K562 (cell line): ENCODE measurements around the gene SLC13A3. TPM values are rescaled to one million over a fixed set of nuclear protein-coding genes. Genes with fewer than 3 reads are reported as not detected.

Experiments
- ATAC-seq: fragments of 200-7000 bp; cut with Tn5 transposase; 3 replicates; pipeline ENCODE4 v1.9.1; 2020; ENCODE audit warnings: moderate library complexity
- BruUV-seq: library from RNA; stranded (reverse); fragments of 400-500 nt; replicated peaks from 2 replicates; lab custom pipeline; 2021; lab: Mats Ljungman, UMichigan
- CTCF ChIA-PET: fragments of 300-600 bp; formaldehyde crosslinking; extraction: SDS; loops from one replicate; lab custom pipeline; 2021; ENCODE audit warnings: low intra/inter-chr PET ratio; lab: Yijun Ruan, JAX
- POLR2A ChIA-PET: fragments of 300-600, 350-650 bp; sonication (Branson Sonifier 250); formaldehyde crosslinking; extraction: SDS; loops from one replicate; lab custom pipeline; 2021; ENCODE audit warnings: antibody characterized with exemption, inconsistent platforms; lab: Yijun Ruan, JAX
- DNase-seq, 4 experiments: peaks; one replicate each; pipeline versions ENCODE4 v3.0.0 to v3.0.0-alpha.2; 2011 to 2018; ENCODE audit warnings: low spot score in 3 of 4, mixed read lengths in 3 of 4; ENCODE audit errors: extremely low read depth in 1 of 4
- FAIRE-seq: peaks from 2 replicates; lab custom pipeline; 2011; peaks lifted over from hg19 to GRCh38; lab: Jason Lieb, UNC
- H2AFZ ChIP-seq: 2 replicates; pipeline ENCODE4 v1.6.0; 2011; ENCODE audit warnings: low read depth, low read length, control low read depth, inconsistent platforms
- H3K27ac ChIP-seq: fragments of 200-600 bp; 3 replicates; pipeline ENCODE4 v1.8.0; 2011; ENCODE audit warnings: low read depth, mild to moderate bottlenecking, control low read depth, inconsistent platforms, low read length, moderate library complexity, mixed read lengths; ENCODE audit errors: extremely low read depth
- H3K27me3 ChIP-seq, 2 experiments: fragments of 300-600 bp in 1 of 2; 2 replicates in 1 of 2; 3 replicates in 1 of 2; pipeline versions ENCODE4 v1.6.0 to v1.8.0; 2011; ENCODE audit warnings: inconsistent platforms in 2 of 2, low read length in 2 of 2, mild to moderate bottlenecking in 1 of 2, mixed read lengths in 1 of 2, moderate library complexity in 1 of 2; ENCODE audit not compliant: control insufficient read depth in 2 of 2, insufficient read depth in 2 of 2
- H3K36me3 ChIP-seq: fragments of 300-600 bp; 3 replicates; pipeline ENCODE4 v1.8.0; 2011; ENCODE audit warnings: mild to moderate bottlenecking, low read length, inconsistent platforms; ENCODE audit not compliant: control insufficient read depth, insufficient read depth
- H3K4me1 ChIP-seq, 2 experiments: fragments of 200-600 bp in 1 of 2; replicated peaks in 1 of 2; 2 replicates in 1 of 2; 3 replicates in 1 of 2; pipeline versions ENCODE4 v1.5.1 to v1.8.0; 2011; ENCODE audit warnings: inconsistent platforms in 2 of 2, low read length in 2 of 2, mild to moderate bottlenecking in 1 of 2, mixed read lengths in 1 of 2, moderate library complexity in 1 of 2; ENCODE audit not compliant: control insufficient read depth in 2 of 2, insufficient read depth in 2 of 2
- H3K4me2 ChIP-seq: 2 replicates; pipeline ENCODE4 v1.6.1; 2011; ENCODE audit warnings: low read length, control low read depth, inconsistent platforms, mixed read lengths; ENCODE audit not compliant: insufficient read depth
- H3K4me3 ChIP-seq: fragments of 200-600 bp; sonication (generic), shearing (Covaris generic); 2 replicates; pipeline ENCODE4 v1.5.1; 2016; ENCODE audit warnings: control low read depth, inconsistent platforms
- H3K79me2 ChIP-seq: fragments of 200-600 bp; 3 replicates; pipeline ENCODE4 v1.8.0; 2011; ENCODE audit warnings: low read length, inconsistent platforms; ENCODE audit not compliant: control insufficient read depth, insufficient read depth
- H3K9ac ChIP-seq, 2 experiments: 2 replicates each; pipeline versions ENCODE4 v1.6.0 to v1.6.1; 2011; ENCODE audit warnings: low read depth in 2 of 2, low read length in 2 of 2, control low read depth in 1 of 2, inconsistent platforms in 1 of 2, mild to moderate bottlenecking in 1 of 2, mixed read lengths in 1 of 2; ENCODE audit not compliant: insufficient read depth in 1 of 2
- H3K9me1 ChIP-seq: one replicate; pipeline ENCODE4 v1.6.0; 2011; ENCODE audit warnings: inconsistent platforms, mild to moderate bottlenecking, low read length, moderate library complexity; ENCODE audit not compliant: control insufficient read depth, insufficient read depth
- H3K9me3 ChIP-seq: replicated peaks from 2 replicates; pipeline ENCODE4 v1.5.1; 2011; ENCODE audit warnings: low read depth, low read length, inconsistent platforms; ENCODE audit not compliant: control insufficient read depth, insufficient read depth
- H4K20me1 ChIP-seq: replicated peaks from 2 replicates; pipeline ENCODE4 v1.6.1; 2011; ENCODE audit warnings: low read length, inconsistent platforms, mixed read lengths; ENCODE audit not compliant: control insufficient read depth, insufficient read depth
- BACH1 ChIP-seq: fragments of 200-800 bp; sonication (Bioruptor generic); IDR thresholded peaks from 2 replicates; pipeline ENCODE4 v1.6.1; 2016; ENCODE audit warnings: missing genetic modification characterization, missing compliant biosample characterization
- CBFA2T2 ChIP-seq: fragments of 450-650 bp; conservative IDR thresholded peaks from 2 replicates; pipeline ENCODE4 v1.6.1; 2017; ENCODE audit warnings: mild to moderate bottlenecking
- ETV5 ChIP-seq: sonication (generic); formaldehyde crosslinking; IDR thresholded peaks from 2 replicates; pipeline ENCODE4 v1.4.0; 2020; ENCODE audit warnings: low read depth, mild to moderate bottlenecking, missing genetic modification reagents
- GTF2B ChIP-seq: IDR thresholded peaks from 2 replicates; pipeline ENCODE4 v1.6.1; 2011; ENCODE audit not compliant: insufficient read length; ENCODE audit errors: extremely low read depth
- SOX6 ChIP-seq: fragments of 450-650 bp; IDR thresholded peaks from 2 replicates; pipeline ENCODE4 v1.6.1; 2014; ENCODE audit warnings: mild to moderate bottlenecking
- ZFP36 ChIP-seq: fragments of 150-350 bp; IDR thresholded peaks from 2 replicates; pipeline ENCODE4 v1.6.1; 2018; ENCODE audit warnings: low read length, low read depth; ENCODE audit not compliant: partially characterized antibody
- ZNF561 ChIP-seq: fragments of 450-650 bp; formaldehyde crosslinking; conservative IDR thresholded peaks from 2 replicates; pipeline ENCODE4 v1.4.0; 2020; ENCODE audit warnings: mild to moderate bottlenecking, moderate library complexity
- ZNF696 ChIP-seq: fragments of 250-450 bp; sonication (Bioruptor Pico); conservative IDR thresholded peaks from 2 replicates; pipeline ENCODE4 v1.4.0; 2020; ENCODE audit warnings: mild to moderate bottlenecking, moderate library complexity
- ZNF785 ChIP-seq: fragments of 250-450 bp; sonication (Bioruptor Pico); IDR thresholded peaks from 2 replicates; pipeline ENCODE4 v1.4.0; 2020; ENCODE audit warnings: mild to moderate bottlenecking
- WGBS: fragments of 100-300 bp; shearing (Covaris generic); methylation state at CpG from one replicate; pipeline ENCODE4 v1.1.6; 2016; ENCODE audit warnings: low coverage, mixed read lengths; ENCODE audit not compliant: insufficient coverage; ENCODE audit errors: missing lambda C conversion rate; 5-methylcytosine and 5-hydroxymethylcytosine counted together
- in situ Hi-C: fragments of 300-500 bp; cut with MboI; formaldehyde crosslinking; loops from 4 replicates; pipeline ENCODE4 v1.15.0; 2018; ENCODE audit warnings: inconsistent platforms, mixed read lengths
- intact Hi-C: fragments of 100-400 bp; cut with micrococcal nuclease; formaldehyde crosslinking; loops from 2 replicates; pipeline ENCODE4 v1.14.2; 2022
- polyA plus RNA-seq, 8 experiments: library from polyadenylated mRNA; depleted of rRNA in 4 of 8; stranded (reverse) in 5 of 8; unstranded in 3 of 8; fragments of >200 nt; fragmentation: Nextera tagmentation in 2 of 8; fragmentation: Illumina TruSeq in 1 of 8; extraction: Ambion mirVana in 2 of 8; extraction: Trizol in 1 of 8; gene quantifications; 2 replicates each; pipeline versions ENCODE4 v1.2.1 to v1.2.3, GENCODE V29; 2011 to 2014; ENCODE audit warnings: inconsistent platforms in 1 of 8, missing spikeins in 1 of 8
- total RNA-seq, 7 experiments: library from RNA; depleted of rRNA in 6 of 7; stranded (reverse); fragments of >200 nt in 6 of 7; fragmentation: Illumina TruSeq in 2 of 7; extraction: Trizol in 2 of 7; gene quantifications; 2 replicates each; pipeline versions ENCODE4 v1.2.1 to v1.2.3, GENCODE V29; 2011 to 2021; ENCODE audit warnings: low replicate concordance in 1 of 7

SLC13A3 gene
- total and polyA plus RNA-seq, 9 of the 15 experiments (the other 6 are each of a cell fraction or from before 2014, with no cell fraction given), result 5.5 to 16.4 (median 8.5) TPM

GRCh38 chr20:46588532-46589511 lies 62.4 kb downstream of the SLC13A3 start (continued):
- peak; percentile 21; the same call in 1 of the 2 replicates for TF ChIP-seq CBFA2T2
- TF ChIP-seq ZFP36, result peak; percentile 51

- no peaks in the 10 kb centered on the region for H3K27me3 ChIP-seq
- no peak overlapping the region for H3K4me2 ChIP-seq
- H3K27ac ChIP-seq, result no peak overlapping the region
- WGBS, result 42% methylated on average over 7 of the region's 7 CpGs
- no peaks in the 10 kb centered on the region for H3K36me3 ChIP-seq
- TF ChIP-seq ZNF561 (CRISPR knock-in tag) (no peak), ZNF785 (no peak), ETV5 (CRISPR knock-in tag) (no peak), ZNF696 (no peak), BACH1 (tag) (no peak), GTF2B (no peak), SOX6 (no peak)
- TF ChIP-seq, all 486 proteins: peak for 0
- Histone ChIP-seq H3K79me2 (no peaks in the 10 kb centered on the region), H3K9ac (no peak overlapping the region), H3K4me1 (no peaks in the 10 kb centered on the region), H4K20me1 (no peaks in the 10 kb centered on the region), H3K4me3 (no peak overlapping the region), H3K9me3 (no peaks in the 10 kb centered on the region), H2AFZ (no peak overlapping the region), H3K9me1 (no peaks in the 10 kb centered on the region)
- intact Hi-C loops, result no loop called here
- in situ Hi-C loops, result no loop called here
- no peak for DNase-seq
- FAIRE-seq, result no peak
- POLR2A ChIA-PET, result interaction anchor here (0.7 to 1.4 kb wide), 2 partner anchors 14 to 52 kb away, joined by 6 to 8 read pairs; no protein-coding TSS in a partner anchor
- CTCF ChIA-PET, result no interaction called here
- ATAC-seq, result no peak
- no TSS peak for BruUV-seq
Measured at GRCh38 chr20:46587986-46588385, 63.3 kb downstream of the SLC13A3 start.
